GM21737 (cell line): ENCODE results near the gene FAM167B.
"Not testable (repeated sequence)": the region's sequence is repeated elsewhere in the genome, so short reads cannot be mapped to it uniquely, and the experiment has no call there.

Experiments used
- ATAC-seq: cut with Tn5 transposase; IDR thresholded peaks from one replicate; pipeline ENCODE4 v1.9.1; 2021; ENCODE audit warnings: mild to moderate bottlenecking, moderate library complexity; ENCODE audit not compliant: unreplicated experiment

FAM167B gene

GRCh38 chr1:32255072-32256071 lies 8.3 kb downstream of the FAM167B start:
- ATAC-seq: no peak

GRCh38 chr1:32256473-32257226 lies 9.6 kb downstream of the FAM167B start:
- no peak for ATAC-seq

DNA sequence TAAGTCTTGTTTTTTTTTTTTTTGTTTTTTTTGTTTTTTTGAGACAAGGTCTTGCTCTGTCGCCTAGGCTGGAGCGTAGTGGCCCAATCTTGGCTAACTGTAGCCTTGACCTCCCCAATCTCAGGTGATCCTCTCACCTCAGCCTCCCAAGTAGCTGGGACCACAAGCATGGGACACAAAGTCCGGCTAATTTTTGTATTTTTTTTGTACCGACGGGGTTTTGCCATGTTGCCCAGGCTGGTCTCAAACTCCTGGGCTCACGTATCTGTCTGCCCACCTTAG lies 10.1 kb downstream of the FAM167B start:
- no peak for ATAC-seq

DNA sequence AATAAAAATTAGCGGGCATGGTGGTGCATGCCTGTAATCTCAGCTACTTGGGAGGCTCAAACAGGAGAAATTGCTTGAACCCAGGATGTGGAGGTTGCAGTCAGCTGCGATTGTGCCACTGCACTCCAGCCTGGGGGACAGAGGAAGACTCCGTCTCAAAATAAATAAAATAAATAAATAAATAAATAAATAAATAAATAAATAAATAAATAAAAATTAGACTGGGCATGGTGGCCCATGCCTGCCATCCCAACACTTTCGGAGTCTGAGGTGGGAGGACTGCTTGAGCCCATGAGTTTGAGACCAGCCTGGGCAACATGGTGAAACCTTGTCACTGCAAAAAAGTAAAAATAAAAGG lies 16.2 kb downstream of the FAM167B start:
- ATAC-seq: not testable (repeated sequence)

DNA sequence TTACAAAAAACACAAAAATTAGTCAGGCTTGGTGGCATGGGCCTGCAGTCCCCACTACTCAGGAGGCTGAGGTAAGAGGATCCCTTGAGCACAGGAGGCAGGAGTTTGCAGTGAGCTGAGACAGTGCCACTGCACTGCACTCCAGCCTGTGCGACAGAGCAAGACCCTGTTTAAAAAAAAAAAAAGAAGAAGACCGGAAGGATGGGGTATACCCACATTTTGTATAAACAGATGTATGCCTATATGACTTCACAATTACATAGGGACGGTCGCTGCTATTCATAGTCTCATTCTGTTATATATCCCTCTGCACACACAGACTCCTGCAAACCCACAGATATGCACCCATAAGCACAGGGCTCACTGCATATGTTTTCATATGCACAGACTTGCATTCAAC lies 16.7 kb downstream of the FAM167B start:
- no peak for ATAC-seq

- no peak for ATAC-seq
Measured at GRCh38 chr1:32265846-32266245, 18.8 kb downstream of the FAM167B start.

DNA sequence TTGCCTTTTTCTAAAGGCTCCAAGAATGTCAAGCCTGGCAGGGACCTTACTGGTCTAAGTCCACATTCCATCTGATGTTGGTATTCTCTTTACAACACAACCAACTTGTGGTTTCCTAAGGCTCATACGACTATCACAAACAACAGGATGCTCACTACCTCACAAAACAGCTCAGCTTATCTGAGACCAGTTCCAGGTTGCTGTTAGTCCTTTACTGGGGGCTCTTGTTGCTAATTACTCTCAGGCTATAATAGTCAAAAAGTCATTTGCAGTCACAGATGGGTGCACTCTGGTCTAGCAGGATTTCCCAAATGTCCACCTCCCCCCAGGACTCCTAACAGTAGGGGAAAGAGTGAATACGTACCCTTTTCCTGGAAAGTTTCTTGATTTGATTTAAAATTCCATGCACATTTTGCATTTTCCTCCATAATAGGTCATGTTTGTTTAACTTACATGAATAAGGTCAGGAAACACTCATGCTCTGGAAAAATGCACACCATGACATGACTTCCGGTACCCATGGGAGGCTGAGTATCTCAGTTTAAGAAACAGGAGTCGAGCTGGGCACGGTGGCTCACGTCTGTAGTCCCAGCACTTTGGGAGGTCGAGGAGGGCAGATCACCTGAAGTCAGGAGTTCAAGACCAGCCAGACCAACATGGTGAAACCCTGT lies 20.0 kb downstream of the FAM167B start:
- ATAC-seq: no peak

- ATAC-seq: no peak
Measured at GRCh38 chr1:32269744-32270143, 22.7 kb downstream of the FAM167B start.

DNA sequence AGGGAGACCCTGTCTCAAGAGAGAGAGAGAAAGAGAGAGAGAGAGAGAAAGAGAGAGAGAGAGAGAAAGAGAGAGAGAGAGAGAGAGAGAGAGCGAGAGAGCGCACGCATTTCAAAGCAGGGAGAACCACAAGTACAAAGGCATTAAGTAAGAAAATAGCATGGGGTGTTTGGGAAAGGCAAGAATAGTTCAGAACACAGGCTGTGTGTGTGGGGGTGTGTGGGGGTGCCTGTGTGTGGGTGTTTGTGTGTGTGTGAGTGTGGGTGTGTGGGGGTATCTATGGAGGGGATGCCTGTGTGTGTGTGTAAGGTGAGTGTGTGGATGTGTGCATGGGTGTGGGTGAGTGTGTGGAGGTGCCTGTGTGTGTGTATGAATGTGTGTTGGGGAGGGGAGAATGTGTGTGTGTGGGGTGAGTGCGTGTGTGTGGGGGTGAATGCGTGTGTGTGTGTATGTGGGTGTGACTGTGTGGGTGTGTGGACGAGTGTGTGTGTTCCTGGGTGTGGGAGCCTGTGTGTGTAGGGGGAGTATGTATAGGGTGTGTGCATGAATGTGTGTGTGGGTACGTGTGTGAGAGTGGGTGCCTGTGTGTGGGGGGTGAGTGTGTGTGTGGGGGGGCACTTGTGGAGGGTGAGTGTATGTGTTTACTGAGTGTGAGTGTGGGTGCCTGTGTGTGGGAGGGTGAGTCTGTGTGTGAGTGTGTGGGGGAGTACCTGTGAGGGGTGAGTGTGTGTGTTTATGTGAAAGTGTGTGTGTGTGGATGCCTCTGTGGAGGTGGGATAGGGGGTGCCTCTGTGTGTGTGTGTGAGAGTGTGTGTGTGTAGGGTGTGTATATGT lies 25.8 kb downstream of the FAM167B start:
- no peak for ATAC-seq

DNA sequence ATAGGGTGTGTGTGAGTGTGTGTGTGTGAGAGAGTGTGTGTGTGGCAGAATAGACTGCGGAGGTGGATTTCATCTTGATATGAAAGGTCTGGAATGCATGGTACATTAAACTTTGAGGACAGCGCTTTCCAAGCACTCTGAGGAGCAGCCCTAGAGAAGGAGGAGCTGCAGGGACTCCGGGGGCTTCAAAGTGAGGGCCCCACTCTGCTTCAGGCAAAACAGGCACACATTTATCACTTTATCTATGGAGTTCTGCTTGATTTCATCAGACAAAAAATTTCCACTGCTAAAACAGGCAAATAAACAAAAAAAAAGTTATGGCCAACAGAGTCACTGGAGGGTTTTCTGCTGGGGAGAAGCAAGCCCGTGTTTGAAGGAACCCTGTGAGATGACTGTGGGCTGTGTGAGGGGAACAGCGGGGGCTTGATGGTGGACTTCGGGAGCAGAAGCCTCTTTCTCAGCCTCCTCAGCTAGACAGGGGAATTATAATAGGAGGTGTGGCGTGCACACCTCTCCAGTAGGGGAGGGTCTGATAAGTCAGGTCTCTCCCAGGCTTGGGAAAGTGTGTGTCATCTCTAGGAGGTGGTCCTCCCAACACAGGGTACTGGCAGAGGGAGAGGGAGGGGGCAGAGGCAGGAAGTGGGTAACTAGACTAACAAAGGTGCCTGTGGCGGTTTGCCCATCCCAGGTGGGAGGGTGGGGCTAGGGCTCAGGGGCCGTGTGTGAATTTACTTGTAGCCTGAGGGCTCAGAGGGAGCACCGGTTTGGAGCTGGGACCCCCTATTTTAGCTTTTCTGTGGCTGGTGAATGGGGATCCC lies 26.6 kb downstream of the FAM167B start:
- ATAC-seq: no peak

- ATAC-seq: no peak
Measured at GRCh38 chr1:32274646-32275340, 27.8 kb downstream of the FAM167B start.

- ATAC-seq: no peak
Measured at GRCh38 chr1:32275424-32275823, 28.4 kb downstream of the FAM167B start.

GRCh38 chr1:32276032-32276782 lies 29.2 kb downstream of the FAM167B start:
- ATAC-seq: no peak

DNA sequence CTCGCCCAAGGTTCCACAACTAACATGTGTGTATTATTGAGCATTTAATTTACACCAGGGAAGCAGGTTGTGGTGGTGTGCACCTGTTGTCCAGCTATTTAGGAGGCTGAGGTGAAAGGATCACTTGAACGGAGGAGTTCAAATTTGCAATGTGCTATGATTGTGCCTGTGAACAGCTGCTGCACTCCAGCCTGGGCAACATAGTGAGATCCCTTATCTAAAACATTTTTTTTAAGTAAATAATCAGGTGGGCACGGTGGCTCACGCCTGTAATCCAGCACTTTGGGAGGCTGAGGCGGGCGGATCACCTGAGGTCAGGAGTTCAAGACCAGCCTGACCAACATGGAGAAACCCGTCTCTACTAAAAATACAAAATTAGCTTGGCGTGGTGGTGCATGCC lies 37.8 kb downstream of the FAM167B start:
- ATAC-seq: not testable (repeated sequence)

GRCh38 chr1:32285658-32286057 lies 38.6 kb downstream of the FAM167B start:
- no peak for ATAC-seq

DNA sequence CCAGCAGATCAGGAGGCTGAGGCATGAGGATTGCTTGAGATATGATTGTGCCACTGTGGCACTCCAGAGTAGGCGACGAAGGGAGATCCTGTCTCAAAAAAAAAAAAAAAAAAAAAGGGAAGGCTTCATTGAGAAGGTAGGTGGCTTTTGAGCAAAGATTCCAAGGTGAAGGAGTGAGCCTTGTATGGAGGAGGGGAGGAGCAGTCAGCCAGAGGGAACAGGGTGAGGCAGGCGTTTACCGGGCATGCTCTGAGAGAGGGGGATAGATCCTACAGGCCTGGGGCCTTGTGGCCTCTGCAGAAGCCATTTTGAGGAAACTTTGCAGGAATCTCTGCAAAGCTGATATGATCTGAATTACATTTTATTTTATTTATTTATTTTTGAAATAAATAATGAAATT lies 39.7 kb downstream of the FAM167B start:
- ATAC-seq: no peak

GRCh38 chr1:32289256-32289655 lies 42.2 kb downstream of the FAM167B start:
- ATAC-seq: no peak

GRCh38 chr1:32291145-32291707 lies 44.2 kb downstream of the FAM167B start:
- no peak for ATAC-seq
